Measurements from ENCODE around the gene EDARADD. TPM values are rescaled to one million over a fixed set of nuclear protein-coding genes. Genes with fewer than 3 reads are reported as not detected.
A peak's percentile ranks its signal among the peaks of the same experiment; 100 is the strongest.

EDARADD gene
- total and polyA plus RNA-seq, 2 of the 8 experiments (the other 6 are each of a cell fraction or from before 2014, with no cell fraction given): 3.4 to 6.1 TPM

- H2BK5ac ChIP-seq (ENCODE audit: low read depth, low read length): no peak overlapping the region
- 81% methylated on average over 7 of the region's 7 CpGs; no CpG with 5 or more reads in 1 of the 2 experiments for WGBS, 2 experiments (ENCODE audit: extremely low coverage in 1 of 2, insufficient coverage in 1 of 2, insufficient read length in 1 of 2, insufficient replicate concordance in 2 of 2, low coverage in 1 of 2, low lambda C conversion rate in 2 of 2, missing lambda C conversion rate in 1 of 2)
- H3K23me2 ChIP-seq (ENCODE audit: low read depth, low read length): no peaks in the 10 kb centered on the region
- H3K18ac ChIP-seq (ENCODE audit: extremely low read depth, low read length): no peak overlapping the region
- no peak overlapping the region for H2BK12ac ChIP-seq (ENCODE audit: low read depth, low read length)
- ChIA-PET POLR2A (ENCODE audit: partially characterized antibody) (no interaction called here), CTCF (ENCODE audit: partially characterized antibody) (no interaction called here)
- no peak overlapping the region for H4K8ac ChIP-seq (ENCODE audit: extremely low read depth, insufficient read depth, low read length)
- no peak overlapping the region for H3K9ac ChIP-seq (replicated peaks in 1 of 4; ENCODE audit: extremely low read depth in 1 of 4, low read depth in 3 of 4, low read length in 3 of 4)
- H3K9me3 ChIP-seq (ENCODE audit: insufficient read depth in 2 of 2, low read depth in 1 of 2, low read length in 1 of 2): no peaks in the 10 kb centered on the region
- no peak overlapping the region for H3K4me2 ChIP-seq (ENCODE audit: insufficient read depth in 1 of 2, low read depth in 2 of 2, low read length in 2 of 2)
- no peaks in the 10 kb centered on the region for H3K27me3 ChIP-seq (replicated peaks in 1 of 4; ENCODE audit: control insufficient read depth in 3 of 4, extremely low read depth in 1 of 4, insufficient read depth in 3 of 4, low read length in 3 of 4)
- H2BK120ac ChIP-seq (replicated peaks; ENCODE audit: low read depth, low read length): no peak overlapping the region
- no peak overlapping the region for H3K23ac ChIP-seq (ENCODE audit: insufficient read length)
- no peaks in the 10 kb centered on the region for H3K79me1 ChIP-seq (ENCODE audit: low read depth, low read length)
- no peak overlapping the region for H3K14ac ChIP-seq (ENCODE audit: insufficient read length)
- H3K4me3 ChIP-seq (ENCODE audit: extremely low read depth in 1 of 4, insufficient read depth in 2 of 4, low read depth in 3 of 4, low read length in 4 of 4): no peak overlapping the region
- no peak overlapping the region for H4K91ac ChIP-seq (replicated peaks; ENCODE audit: insufficient read length, low read length)
- H4K20me1 ChIP-seq (replicated peaks in 1 of 2; ENCODE audit: control insufficient read depth in 1 of 2, insufficient read depth in 2 of 2, low read length in 2 of 2): no peaks in the 10 kb centered on the region
- no peak overlapping the region for H3K4ac ChIP-seq (replicated peaks; ENCODE audit: insufficient read length, low read depth, low read length)
- TF ChIP-seq CTBP2 (IDR thresholded peaks at IDR 0.05; ENCODE audit: borderline replicate concordance, insufficient read depth, insufficient read length, low read length) (no peak), CHD1 (IDR thresholded peaks at IDR 0.05; ENCODE audit: low read depth, low read length) (no peak), TBP (IDR thresholded peaks at IDR 0.05; ENCODE audit: low read depth, low read length) (no peak), TEAD4 (IDR thresholded peaks at IDR 0.05; ENCODE audit: low read depth, low read length) (no peak), CEBPB (IDR thresholded peaks at IDR 0.05; ENCODE audit: low read depth, low read length) (no peak), POLR2AphosphoS5 (IDR thresholded peaks at IDR 0.05; ENCODE audit: low read depth, low read length) (no peak), SP4 (IDR thresholded peaks at IDR 0.05; ENCODE audit: low read length) (no peak)
- H3K56ac ChIP-seq (replicated peaks; ENCODE audit: insufficient read length, low read depth, low read length): no peak overlapping the region
- no peaks in the 10 kb centered on the region for H3K36me3 ChIP-seq (ENCODE audit: control insufficient read depth in 2 of 4, insufficient read depth in 4 of 4, low read length in 3 of 4)
- DNase-seq (ENCODE audit: low read depth in 1 of 2, low spot score in 2 of 2) (peak in 1 of 2 experiments; percentile 3), FAIRE-seq (no peak)
- no peak overlapping the region for H2BK20ac ChIP-seq (ENCODE audit: low read length)
- H4K5ac ChIP-seq (ENCODE audit: insufficient read length, low read depth, low read length): no peak overlapping the region
- no peaks in the 10 kb centered on the region for H3K79me2 ChIP-seq (ENCODE audit: control insufficient read depth in 1 of 2, insufficient read depth in 2 of 2, low read length in 2 of 2)
- no peak overlapping the region for H2AK5ac ChIP-seq (ENCODE audit: low read depth, low read length)
- no peaks in the 10 kb centered on the region for H3K4me1 ChIP-seq (replicated peaks in 1 of 4; ENCODE audit: control insufficient read depth in 3 of 4, insufficient read depth in 4 of 4, low read length in 3 of 4)
- H2AFZ ChIP-seq (ENCODE audit: low read length): no peak overlapping the region
- H3K27ac ChIP-seq (ENCODE audit: low read depth, low read length): no peak overlapping the region
- H2BK15ac ChIP-seq (ENCODE audit: low read length): no peak overlapping the region
Measured at GRCh38 chr1:236351875-236352573, 42.1 kb upstream of the EDARADD start.
